Measurements from ENCODE around the gene FAM43A.

FAM43A gene

DNA sequence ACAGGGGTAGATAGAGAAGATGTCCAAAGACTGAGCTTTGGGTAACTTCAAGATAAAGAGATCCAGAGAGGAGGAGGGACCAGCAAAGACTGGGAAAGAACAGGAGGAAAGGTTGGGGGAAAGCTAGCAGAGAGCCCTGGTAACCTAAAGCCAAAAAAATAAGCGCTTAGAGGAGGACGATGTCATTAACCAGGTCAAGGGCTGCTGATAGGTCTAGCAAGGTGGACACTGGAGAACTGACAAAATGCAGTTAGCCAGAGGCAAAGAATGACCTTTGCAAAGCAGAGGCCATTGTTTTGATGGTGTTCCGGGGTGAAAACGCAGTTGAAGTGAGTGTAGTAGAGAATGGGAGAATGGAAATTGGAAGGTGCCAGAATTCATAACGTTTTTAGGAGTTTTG is 39.7 kb downstream of the FAM43A start:
- ATAC-seq (ENCODE audit: low read depth) (no peak), DNase-seq (ENCODE audit: low spot score) (no peak)
- Histone ChIP-seq H3K27me3 (ENCODE audit: insufficient read depth, poor library complexity, severe bottlenecking) (no peaks in the 10 kb centered on the region), H3K9me3 (ENCODE audit: severe bottlenecking) (no peaks in the 10 kb centered on the region), H3K27ac (ENCODE audit: poor library complexity, severe bottlenecking) (no peak overlapping the region), H3K4me3 (ENCODE audit: severe bottlenecking) (no peak overlapping the region), H3K36me3 (ENCODE audit: low read depth) (no peaks in the 10 kb centered on the region), H3K4me1 (ENCODE audit: insufficient read depth, poor library complexity, severe bottlenecking) (no peaks in the 10 kb centered on the region)
- TF ChIP-seq, protein P1, sequence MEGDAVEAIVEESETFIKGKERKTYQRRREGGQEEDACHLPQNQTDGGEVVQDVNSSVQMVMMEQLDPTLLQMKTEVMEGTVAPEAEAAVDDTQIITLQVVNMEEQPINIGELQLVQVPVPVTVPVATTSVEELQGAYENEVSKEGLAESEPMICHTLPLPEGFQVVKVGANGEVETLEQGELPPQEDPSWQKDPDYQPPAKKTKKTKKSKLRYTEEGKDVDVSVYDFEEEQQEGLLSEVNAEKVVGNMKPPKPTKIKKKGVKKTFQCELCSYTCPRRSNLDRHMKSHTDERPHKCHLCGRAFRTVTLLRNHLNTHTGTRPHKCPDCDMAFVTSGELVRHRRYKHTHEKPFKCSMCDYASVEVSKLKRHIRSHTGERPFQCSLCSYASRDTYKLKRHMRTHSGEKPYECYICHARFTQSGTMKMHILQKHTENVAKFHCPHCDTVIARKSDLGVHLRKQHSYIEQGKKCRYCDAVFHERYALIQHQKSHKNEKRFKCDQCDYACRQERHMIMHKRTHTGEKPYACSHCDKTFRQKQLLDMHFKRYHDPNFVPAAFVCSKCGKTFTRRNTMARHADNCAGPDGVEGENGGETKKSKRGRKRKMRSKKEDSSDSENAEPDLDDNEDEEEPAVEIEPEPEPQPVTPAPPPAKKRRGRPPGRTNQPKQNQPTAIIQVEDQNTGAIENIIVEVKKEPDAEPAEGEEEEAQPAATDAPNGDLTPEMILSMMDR (IDR thresholded peaks at IDR 0.05; ENCODE audit: poor library complexity, severe bottlenecking) = no peak

DNA sequence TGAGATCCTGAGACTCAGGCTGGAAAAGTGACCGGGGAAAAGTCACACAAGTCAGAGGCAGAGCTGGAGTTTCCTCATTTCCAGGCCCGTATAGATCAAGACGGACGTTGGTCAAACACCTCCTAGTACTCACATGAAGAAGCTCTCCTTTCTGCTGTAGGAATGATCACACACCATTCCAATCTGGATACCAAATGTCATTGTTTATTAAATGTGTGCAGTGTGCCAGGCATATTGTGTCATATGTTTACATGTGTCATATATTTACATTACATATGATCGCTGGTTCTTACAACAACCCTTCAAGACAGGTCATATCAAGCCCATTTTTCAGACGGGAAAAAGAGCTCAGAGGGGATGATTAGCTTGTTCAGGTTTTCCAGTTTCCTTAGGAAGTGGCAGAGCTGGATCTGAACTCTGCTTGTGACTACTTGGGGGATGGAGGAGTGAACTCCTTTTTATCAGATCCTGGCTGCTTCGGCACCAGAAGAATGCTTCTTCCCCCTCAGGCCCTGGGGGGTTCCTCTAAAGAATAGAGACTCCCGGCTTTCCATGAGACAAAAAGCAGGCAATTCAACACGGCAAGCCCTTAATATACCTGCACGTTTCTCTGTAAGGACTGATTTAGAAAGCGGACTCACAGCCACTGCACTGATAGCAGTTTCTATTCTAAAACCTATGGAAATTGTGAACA is 41.9 kb downstream of the FAM43A start:
- no peak for DNase-seq (ENCODE audit: low spot score)
- no peaks in the 10 kb centered on the region for H3K9me3 ChIP-seq (ENCODE audit: severe bottlenecking)
- TF ChIP-seq, protein P1 (IDR thresholded peaks at IDR 0.05; ENCODE audit: poor library complexity, severe bottlenecking) = no peak
- no peak overlapping the region for H3K4me3 ChIP-seq (ENCODE audit: severe bottlenecking)
- no peaks in the 10 kb centered on the region for H3K27me3 ChIP-seq (ENCODE audit: insufficient read depth, poor library complexity, severe bottlenecking)
- peak; percentile 17; the same call in 1 of the 3 replicates for ATAC-seq (ENCODE audit: low read depth)
- no peak overlapping the region for H3K27ac ChIP-seq (ENCODE audit: poor library complexity, severe bottlenecking)
- H3K4me1 ChIP-seq (ENCODE audit: insufficient read depth, poor library complexity, severe bottlenecking) = no peaks in the 10 kb centered on the region
- no peaks in the 10 kb centered on the region for H3K36me3 ChIP-seq (ENCODE audit: low read depth)

DNA sequence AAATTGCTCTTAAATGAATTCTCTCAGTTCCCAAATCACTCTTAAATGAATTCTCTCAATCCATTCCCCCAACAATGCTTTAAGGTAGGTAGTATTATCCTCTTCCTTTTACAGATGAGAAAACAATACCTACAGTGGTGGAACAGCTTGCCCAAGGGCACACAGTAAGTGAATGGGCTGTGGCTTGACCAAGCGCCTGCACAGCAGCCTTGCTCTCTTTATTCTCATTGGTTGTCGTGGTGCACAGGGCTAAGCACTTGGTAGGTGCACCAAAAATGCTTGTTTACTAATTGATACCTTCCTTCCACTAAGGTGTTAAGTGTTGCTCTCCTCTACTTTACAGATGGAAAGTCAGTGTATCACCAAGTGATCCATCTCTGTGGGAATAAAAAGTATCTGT is 43.3 kb downstream of the FAM43A start:
- Histone ChIP-seq H3K4me3 (ENCODE audit: severe bottlenecking) (no peak overlapping the region), H3K27me3 (ENCODE audit: insufficient read depth, poor library complexity, severe bottlenecking) (no peaks in the 10 kb centered on the region), H3K27ac (ENCODE audit: poor library complexity, severe bottlenecking) (no peak overlapping the region), H3K9me3 (ENCODE audit: severe bottlenecking) (no peaks in the 10 kb centered on the region), H3K4me1 (ENCODE audit: insufficient read depth, poor library complexity, severe bottlenecking) (no peaks in the 10 kb centered on the region), H3K36me3 (ENCODE audit: low read depth) (no peaks in the 10 kb centered on the region)
- DNase-seq (ENCODE audit: low spot score) = no peak
- ATAC-seq (ENCODE audit: low read depth) = no peak
- TF ChIP-seq, protein P1 (IDR thresholded peaks at IDR 0.05; ENCODE audit: poor library complexity, severe bottlenecking) = no peak

DNA sequence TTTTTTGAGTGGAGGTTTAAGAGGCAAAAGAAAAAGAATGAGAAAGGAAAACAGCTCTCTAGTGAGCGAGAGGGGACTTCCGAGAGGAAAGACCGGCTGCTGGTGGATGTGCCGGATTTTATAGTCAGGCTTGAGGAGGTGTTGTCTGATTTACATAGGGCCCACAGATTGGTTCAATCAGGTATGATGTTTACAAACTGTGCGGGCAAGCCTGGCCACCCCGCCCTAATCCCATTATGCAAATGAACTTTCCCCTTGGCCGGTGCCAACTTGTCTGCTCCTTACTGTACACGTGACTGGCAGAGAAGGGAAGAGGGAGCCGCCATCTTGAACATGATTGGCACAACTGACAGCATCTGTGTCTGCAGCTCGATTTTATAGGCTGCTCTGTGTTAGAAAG is 44.7 kb downstream of the FAM43A start:
- Histone ChIP-seq H3K27ac (ENCODE audit: poor library complexity, severe bottlenecking) (no peak overlapping the region), H3K9me3 (ENCODE audit: severe bottlenecking) (no peaks in the 10 kb centered on the region), H3K27me3 (ENCODE audit: insufficient read depth, poor library complexity, severe bottlenecking) (no peaks in the 10 kb centered on the region), H3K4me3 (ENCODE audit: severe bottlenecking) (no peak overlapping the region), H3K36me3 (ENCODE audit: low read depth) (no peaks in the 10 kb centered on the region), H3K4me1 (ENCODE audit: insufficient read depth, poor library complexity, severe bottlenecking) (no peaks in the 10 kb centered on the region)
- ATAC-seq (ENCODE audit: low read depth) (peak; percentile 50; the same call in 2 of the 3 replicates), DNase-seq (ENCODE audit: low spot score) (no peak)
- TF ChIP-seq, protein P1 (IDR thresholded peaks at IDR 0.05; ENCODE audit: poor library complexity, severe bottlenecking) = no peak

DNA sequence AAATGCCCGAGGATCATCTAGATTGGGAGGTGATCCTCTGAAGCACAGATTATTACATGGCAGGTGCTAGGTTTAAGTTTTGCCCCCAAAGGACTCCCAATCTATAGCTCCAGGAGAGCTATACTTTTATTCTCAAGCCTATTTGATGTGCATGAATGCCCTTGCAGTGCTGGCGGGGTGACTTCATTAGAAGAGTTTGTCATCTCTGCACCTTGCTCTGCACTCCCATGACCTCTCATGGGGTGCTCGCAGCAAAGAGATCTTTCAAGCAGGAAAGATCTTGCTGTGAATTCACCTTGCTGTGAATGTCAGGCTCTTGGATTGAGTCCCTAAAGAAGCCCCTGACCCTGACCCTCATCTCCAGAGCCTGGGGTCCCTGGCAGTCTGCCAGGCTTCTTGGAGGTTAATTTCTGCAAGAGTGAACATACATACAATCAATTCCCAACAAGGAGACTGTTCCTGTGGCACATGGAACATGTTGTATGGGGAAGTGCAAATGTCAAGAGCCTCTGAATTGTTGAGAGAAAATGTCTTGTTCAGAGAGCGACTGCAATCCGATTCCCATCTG is 45.9 kb downstream of the FAM43A start:
- H3K36me3 ChIP-seq (ENCODE audit: low read depth) = no peaks in the 10 kb centered on the region
- H3K27ac ChIP-seq (ENCODE audit: poor library complexity, severe bottlenecking) = no peak overlapping the region
- H3K27me3 ChIP-seq (ENCODE audit: insufficient read depth, poor library complexity, severe bottlenecking) = no peaks in the 10 kb centered on the region
- no peak for ATAC-seq (ENCODE audit: low read depth)
- no peak for DNase-seq (ENCODE audit: low spot score)
- H3K4me3 ChIP-seq (ENCODE audit: severe bottlenecking) = no peak overlapping the region
- H3K9me3 ChIP-seq (ENCODE audit: severe bottlenecking) = no peaks in the 10 kb centered on the region
- TF ChIP-seq, protein P1 (IDR thresholded peaks at IDR 0.05; ENCODE audit: poor library complexity, severe bottlenecking) = no peak
- H3K4me1 ChIP-seq (ENCODE audit: insufficient read depth, poor library complexity, severe bottlenecking) = no peaks in the 10 kb centered on the region

All from RWPE2 (cell line).